ENCODE measurements around the gene CNFN.

GRCh38 chr19:42374826-42375376, 15.2 kb downstream of the CNFN start:
- TF ChIP-seq POLR2A (IDR thresholded peaks at IDR 0.05; ENCODE audit: low read length) = no peak
- TF ChIP-seq GATA1 (IDR thresholded peaks at IDR 0.05; ENCODE audit: low read depth, low read length) = no peak
